Measurements from ENCODE around the gene TCF7L1. TPM values are rescaled to one million over a fixed set of nuclear protein-coding genes. Genes with fewer than 3 reads are reported as not detected.
"Not testable (repeated sequence)": the region's sequence is repeated elsewhere in the genome, so short reads cannot be mapped to it uniquely, and the experiment has no call there.

The TCF7L1 gene
- total RNA-seq, 1 experiment from 2014 or later: 2.8 TPM

DNA sequence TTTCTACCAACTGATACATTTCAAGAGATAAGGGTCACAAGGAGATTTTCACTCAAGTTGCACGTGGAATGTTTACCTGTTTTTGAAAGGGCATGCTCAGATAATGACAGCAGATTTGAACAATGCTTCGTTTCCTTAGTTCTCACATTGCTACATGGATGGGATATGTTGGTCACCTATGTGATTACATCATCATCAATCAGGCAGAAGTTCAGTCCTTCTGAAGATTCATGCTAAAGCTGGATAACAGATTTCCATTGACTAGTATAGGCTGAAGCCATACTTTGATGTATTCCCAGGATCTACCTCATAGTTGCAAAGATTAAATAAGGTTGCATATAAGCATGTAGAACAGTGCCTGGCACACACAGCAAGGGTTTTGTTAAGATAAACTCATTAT lies 19.7 kb downstream of the TCF7L1 start:
- Histone ChIP-seq H3K4me2 (no peak overlapping the region), H3F3A (ENCODE audit: insufficient read depth, low read depth) (no peaks in the 10 kb centered on the region), H3K9me3 (ENCODE audit: insufficient read depth, low read depth) (no peaks in the 10 kb centered on the region), H3K27ac (no peak overlapping the region), H3K4me3 (no peak overlapping the region), H3K9me2 (ENCODE audit: insufficient read depth) (no peaks in the 10 kb centered on the region), H2AFZ (no peak overlapping the region), H4K20me1 (ENCODE audit: insufficient read depth) (no peaks in the 10 kb centered on the region), H3K79me2 (ENCODE audit: low read depth) (no peaks in the 10 kb centered on the region), H3K36me3 (ENCODE audit: low read depth) (no peaks in the 10 kb centered on the region), H3K4me1 (replicated peaks; ENCODE audit: insufficient read depth) (no peaks in the 10 kb centered on the region), H3K27me3 (ENCODE audit: insufficient read depth, low read depth) (no peaks in the 10 kb centered on the region)
- intact Hi-C loops (cut with micrococcal nuclease; ENCODE audit: unreplicated experiment): no loop called here
- POLR2A ChIA-PET (ENCODE audit: unreplicated experiment): no interaction called here
- DNase-seq: no peak
- TF ChIP-seq, protein P1, sequence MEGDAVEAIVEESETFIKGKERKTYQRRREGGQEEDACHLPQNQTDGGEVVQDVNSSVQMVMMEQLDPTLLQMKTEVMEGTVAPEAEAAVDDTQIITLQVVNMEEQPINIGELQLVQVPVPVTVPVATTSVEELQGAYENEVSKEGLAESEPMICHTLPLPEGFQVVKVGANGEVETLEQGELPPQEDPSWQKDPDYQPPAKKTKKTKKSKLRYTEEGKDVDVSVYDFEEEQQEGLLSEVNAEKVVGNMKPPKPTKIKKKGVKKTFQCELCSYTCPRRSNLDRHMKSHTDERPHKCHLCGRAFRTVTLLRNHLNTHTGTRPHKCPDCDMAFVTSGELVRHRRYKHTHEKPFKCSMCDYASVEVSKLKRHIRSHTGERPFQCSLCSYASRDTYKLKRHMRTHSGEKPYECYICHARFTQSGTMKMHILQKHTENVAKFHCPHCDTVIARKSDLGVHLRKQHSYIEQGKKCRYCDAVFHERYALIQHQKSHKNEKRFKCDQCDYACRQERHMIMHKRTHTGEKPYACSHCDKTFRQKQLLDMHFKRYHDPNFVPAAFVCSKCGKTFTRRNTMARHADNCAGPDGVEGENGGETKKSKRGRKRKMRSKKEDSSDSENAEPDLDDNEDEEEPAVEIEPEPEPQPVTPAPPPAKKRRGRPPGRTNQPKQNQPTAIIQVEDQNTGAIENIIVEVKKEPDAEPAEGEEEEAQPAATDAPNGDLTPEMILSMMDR (conservative IDR thresholded peaks at IDR 0.05): no peak
- no peak for TF ChIP-seq EZH2 (IDR thresholded peaks at IDR 0.05; ENCODE audit: low read depth)
- BruUV-seq (replicated peaks): no TSS peak
- CTCF ChIA-PET: interaction anchor here (0.6 kb wide), 1 partner anchor 136 kb away, joined by 5 read pairs; no protein-coding TSS in a partner anchor

DNA sequence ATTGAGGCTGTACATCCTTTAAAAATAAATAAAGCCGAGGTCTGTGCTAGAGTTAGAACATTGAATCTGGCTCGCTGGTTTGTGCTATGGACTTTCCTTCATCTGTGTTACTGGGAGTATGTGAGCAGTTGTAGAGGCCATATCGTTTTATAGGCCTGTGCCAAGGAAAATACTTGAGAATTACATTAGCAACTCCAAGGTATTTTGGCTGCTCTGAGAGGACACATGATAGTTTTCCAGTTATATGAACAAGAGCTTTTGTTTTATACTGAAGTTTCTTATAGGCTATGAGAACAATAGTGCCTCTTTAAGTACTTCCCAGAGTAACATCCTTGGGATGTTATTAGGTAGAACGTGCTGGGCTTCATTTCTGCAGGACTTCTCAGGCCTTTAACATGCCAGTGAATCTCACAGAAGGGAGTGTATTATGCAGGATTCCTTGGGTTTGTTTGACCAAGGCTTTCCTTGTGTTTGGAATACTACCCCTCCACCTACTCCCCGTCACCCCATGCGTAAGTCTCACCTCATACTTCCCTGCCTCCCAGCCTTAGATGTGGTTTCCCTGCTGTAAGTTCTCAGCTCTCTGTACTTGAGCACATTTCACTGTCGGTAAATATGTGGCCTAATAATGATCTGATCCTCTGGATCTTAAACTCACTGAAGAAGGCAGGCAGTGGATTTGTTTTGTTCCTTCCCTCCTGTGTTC lies 21.0 kb downstream of the TCF7L1 start:
- H3K9me2 ChIP-seq (ENCODE audit: insufficient read depth): no peaks in the 10 kb centered on the region
- no peak overlapping the region for H3K27ac ChIP-seq
- H3K4me2 ChIP-seq: no peak overlapping the region
- H2AFZ ChIP-seq: no peak overlapping the region
- no peaks in the 10 kb centered on the region for H3K4me1 ChIP-seq (replicated peaks; ENCODE audit: insufficient read depth)
- no peaks in the 10 kb centered on the region for H3K36me3 ChIP-seq (ENCODE audit: low read depth)
- no peaks in the 10 kb centered on the region for H3K79me2 ChIP-seq (ENCODE audit: low read depth)
- TF ChIP-seq, protein P1 (conservative IDR thresholded peaks at IDR 0.05): no peak
- TF ChIP-seq EZH2 (IDR thresholded peaks at IDR 0.05; ENCODE audit: low read depth): no peak
- no peaks in the 10 kb centered on the region for H3K9me3 ChIP-seq (ENCODE audit: insufficient read depth, low read depth)
- BruUV-seq (replicated peaks): no TSS peak
- DNase-seq: no peak
- ChIA-PET CTCF (no interaction called here), POLR2A (ENCODE audit: unreplicated experiment) (no interaction called here)
- H3K27me3 ChIP-seq (ENCODE audit: insufficient read depth, low read depth): no peaks in the 10 kb centered on the region
- no peak overlapping the region for H3K4me3 ChIP-seq
- no peaks in the 10 kb centered on the region for H4K20me1 ChIP-seq (ENCODE audit: insufficient read depth)
- intact Hi-C loops (cut with micrococcal nuclease; ENCODE audit: unreplicated experiment): no loop called here
- H3F3A ChIP-seq (ENCODE audit: insufficient read depth, low read depth): no peaks in the 10 kb centered on the region

GRCh38 chr2:85155082-85155481 lies 21.9 kb downstream of the TCF7L1 start:
- CTCF ChIA-PET; intact Hi-C loops (cut with micrococcal nuclease; ENCODE audit: unreplicated experiment): not testable (repeated sequence)

GRCh38 chr2:85156153-85156552 lies 23.0 kb downstream of the TCF7L1 start:
- intact Hi-C loops (cut with micrococcal nuclease; ENCODE audit: unreplicated experiment): no loop called here
- Histone ChIP-seq H3K9me3 (ENCODE audit: insufficient read depth, low read depth) (no peaks in the 10 kb centered on the region), H3K27me3 (ENCODE audit: insufficient read depth, low read depth) (no peaks in the 10 kb centered on the region), H4K20me1 (ENCODE audit: insufficient read depth) (no peaks in the 10 kb centered on the region), H3K27ac (no peak overlapping the region), H2AFZ (no peak overlapping the region), H3F3A (ENCODE audit: insufficient read depth, low read depth) (no peaks in the 10 kb centered on the region), H3K36me3 (ENCODE audit: low read depth) (no peaks in the 10 kb centered on the region), H3K9me2 (ENCODE audit: insufficient read depth) (no peaks in the 10 kb centered on the region), H3K4me3 (no peak overlapping the region), H3K4me2 (no peak overlapping the region), H3K4me1 (replicated peaks; ENCODE audit: insufficient read depth) (no peaks in the 10 kb centered on the region), H3K79me2 (ENCODE audit: low read depth) (no peaks in the 10 kb centered on the region)
- no TSS peak for BruUV-seq (replicated peaks)
- DNase-seq: no peak
- ChIA-PET POLR2A (ENCODE audit: unreplicated experiment) (no interaction called here), CTCF (no interaction called here)
- TF ChIP-seq, protein P1 (conservative IDR thresholded peaks at IDR 0.05): no peak
- TF ChIP-seq EZH2 (IDR thresholded peaks at IDR 0.05; ENCODE audit: low read depth): no peak

More at GRCh38 chr2:85155082-85155481, 21.9 kb downstream of the TCF7L1 start:
- POLR2A ChIA-PET (ENCODE audit: unreplicated experiment); H3K4me2 ChIP-seq; BruUV-seq (replicated peaks); H4K20me1 ChIP-seq (ENCODE audit: insufficient read depth); H3K79me2 ChIP-seq (ENCODE audit: low read depth); H3K9me2 ChIP-seq (ENCODE audit: insufficient read depth); DNase-seq; H3K4me1 ChIP-seq (replicated peaks; ENCODE audit: insufficient read depth); H2AFZ ChIP-seq; H3K27me3 ChIP-seq (ENCODE audit: insufficient read depth, low read depth); H3F3A ChIP-seq (ENCODE audit: insufficient read depth, low read depth); H3K36me3 ChIP-seq (ENCODE audit: low read depth); H3K9me3 ChIP-seq (ENCODE audit: insufficient read depth, low read depth); H3K27ac ChIP-seq; H3K4me3 ChIP-seq: not testable (repeated sequence)
